ENCODE results near the gene PRTFDC1.

GRCh38 chr10:24884793-24885192 is 67.6 kb downstream of the PRTFDC1 start:
- TF ChIP-seq, protein P1, sequence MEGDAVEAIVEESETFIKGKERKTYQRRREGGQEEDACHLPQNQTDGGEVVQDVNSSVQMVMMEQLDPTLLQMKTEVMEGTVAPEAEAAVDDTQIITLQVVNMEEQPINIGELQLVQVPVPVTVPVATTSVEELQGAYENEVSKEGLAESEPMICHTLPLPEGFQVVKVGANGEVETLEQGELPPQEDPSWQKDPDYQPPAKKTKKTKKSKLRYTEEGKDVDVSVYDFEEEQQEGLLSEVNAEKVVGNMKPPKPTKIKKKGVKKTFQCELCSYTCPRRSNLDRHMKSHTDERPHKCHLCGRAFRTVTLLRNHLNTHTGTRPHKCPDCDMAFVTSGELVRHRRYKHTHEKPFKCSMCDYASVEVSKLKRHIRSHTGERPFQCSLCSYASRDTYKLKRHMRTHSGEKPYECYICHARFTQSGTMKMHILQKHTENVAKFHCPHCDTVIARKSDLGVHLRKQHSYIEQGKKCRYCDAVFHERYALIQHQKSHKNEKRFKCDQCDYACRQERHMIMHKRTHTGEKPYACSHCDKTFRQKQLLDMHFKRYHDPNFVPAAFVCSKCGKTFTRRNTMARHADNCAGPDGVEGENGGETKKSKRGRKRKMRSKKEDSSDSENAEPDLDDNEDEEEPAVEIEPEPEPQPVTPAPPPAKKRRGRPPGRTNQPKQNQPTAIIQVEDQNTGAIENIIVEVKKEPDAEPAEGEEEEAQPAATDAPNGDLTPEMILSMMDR (IDR thresholded peaks at IDR 0.05), result no peak
- no peak for TF ChIP-seq POLR2AphosphoS5 (IDR thresholded peaks at IDR 0.05)

Measured in esophagus muscularis mucosa (tissue), 3 donors.